NCI-H2196 (cell line): Measurements from ENCODE around the gene CSNK1G3.
A peak's percentile ranks its signal among the peaks of the same experiment; 100 is the strongest.
"Not testable (repeated sequence)": the region's sequence is repeated elsewhere in the genome, so short reads cannot be mapped to it uniquely, and the experiment has no call there.

Source experiments
- DNase-seq: peaks from one replicate; lab custom pipeline; 2025; ENCODE audit not compliant: unreplicated experiment; lab: John Stamatoyannopoulos, UW

CSNK1G3 gene

GRCh38 chr5:123511648-123512605 is at the start of gene CSNK1G3:
Gene CSNK1G3, plus strand, starts transcription at chr5:123512177. Its CDS starts 33,487 bp downstream, at chr5:123545664.
- DNase-seq: peak; percentile 95

- not testable (repeated sequence) for DNase-seq
These were observed 45.1 kb upstream of the CSNK1G3 start for GRCh38 chr5:123466839-123467238.

- no peak for DNase-seq
These were observed 40.6 kb upstream of the CSNK1G3 start for GRCh38 chr5:123471385-123471784.

- no peak for DNase-seq
These were observed 39.6 kb upstream of the CSNK1G3 start for GRCh38 chr5:123472150-123472924.

GRCh38 chr5:123474228-123474627 is 37.7 kb upstream of the CSNK1G3 start:
- no peak for DNase-seq

GRCh38 chr5:123476731-123477130 is 35.2 kb upstream of the CSNK1G3 start:
- DNase-seq: no peak

GRCh38 chr5:123478546-123478945 is 33.4 kb upstream of the CSNK1G3 start:
- no peak for DNase-seq

- no peak for DNase-seq
These were observed 29.7 kb upstream of the CSNK1G3 start for GRCh38 chr5:123482258-123482657.

- DNase-seq: no peak
These were observed 28.4 kb upstream of the CSNK1G3 start for GRCh38 chr5:123483446-123484077.

GRCh38 chr5:123485275-123485674 is 26.7 kb upstream of the CSNK1G3 start:
- DNase-seq: no peak

- no peak for DNase-seq
These were observed 24.9 kb upstream of the CSNK1G3 start for GRCh38 chr5:123486951-123487655.

GRCh38 chr5:123490974-123491373 is 21.0 kb upstream of the CSNK1G3 start:
- DNase-seq: no peak

- DNase-seq: not testable (repeated sequence)
These were observed 16.8 kb upstream of the CSNK1G3 start for GRCh38 chr5:123495211-123495610.

- DNase-seq: peak; percentile 48
These were observed 15.1 kb upstream of the CSNK1G3 start for GRCh38 chr5:123496892-123497291.

GRCh38 chr5:123500471-123500870 is 11.5 kb upstream of the CSNK1G3 start:
- DNase-seq: no peak

GRCh38 chr5:123502120-123502519 is 9.9 kb upstream of the CSNK1G3 start:
- DNase-seq: no peak

GRCh38 chr5:123503299-123503698 is 8.7 kb upstream of the CSNK1G3 start:
- no peak for DNase-seq

- no peak for DNase-seq
These were observed 6.3 kb upstream of the CSNK1G3 start for GRCh38 chr5:123505633-123506032.

GRCh38 chr5:123508441-123508840 is 3.5 kb upstream of the CSNK1G3 start:
- no peak for DNase-seq

GRCh38 chr5:123511290-123511647 is 708 bp upstream of the CSNK1G3 start:
- no peak for DNase-seq
